Measurements from ENCODE around the gene SLCO2A1. TPM values are rescaled to one million over a fixed set of nuclear protein-coding genes. Genes with fewer than 3 reads are reported as not detected.

SLCO2A1 gene
- total and polyA plus RNA-seq, 3 donors from 2014 or later, result 2.2 to 5.3 (median 2.5) TPM

- H3K4me1 ChIP-seq, result no peaks in the 10 kb centered on the region
- no peak overlapping the region for H3K4me3 ChIP-seq
- no peaks in the 10 kb centered on the region for H3K27me3 ChIP-seq
- DNase-seq, result no peak
- no peaks in the 10 kb centered on the region for H3K36me3 ChIP-seq (ENCODE audit: low read depth, missing control alignments)
- intact Hi-C loops (cut with DNase I; ENCODE audit: low total_unique reads), result no loop called here
- no peak for TF ChIP-seq POLR2A (IDR thresholded peaks at IDR 0.05)
- no peak for TF ChIP-seq CTCF (IDR thresholded peaks at IDR 0.05)
- H3K27ac ChIP-seq, result no peak overlapping the region
- no peaks in the 10 kb centered on the region for H3K9me3 ChIP-seq
These were observed 14.7 kb upstream of the SLCO2A1 start for GRCh38 chr3:134044459-134044858.

GRCh38 chr3:134040066-134040465 is 10.3 kb upstream of the SLCO2A1 start:
- H3K27me3 ChIP-seq, result no peaks in the 10 kb centered on the region
- 89% methylated on average over 4 of the region's 4 CpGs for WGBS, 2 donors
- DNase-seq, result no peak

GRCh38 chr3:134039161-134039862 is 9.6 kb upstream of the SLCO2A1 start:
- Histone ChIP-seq H3K4me3 (no peak overlapping the region), H3K4me1 (no peaks in the 10 kb centered on the region), H3K36me3 (ENCODE audit: low read depth, missing control alignments) (no peaks in the 10 kb centered on the region), H3K27me3 (no peaks in the 10 kb centered on the region), H3K27ac (no peak overlapping the region), H3K9me3 (no peaks in the 10 kb centered on the region)
- WGBS, 2 donors, result 79 to 84% methylated on average over 7 to 8 of the region's 8 CpGs
- no peak for TF ChIP-seq CTCF (IDR thresholded peaks at IDR 0.05)
- no peak for TF ChIP-seq POLR2A (IDR thresholded peaks at IDR 0.05)
- DNase-seq, result no peak
- intact Hi-C loops (cut with DNase I; ENCODE audit: low total_unique reads), result no loop called here

More at GRCh38 chr3:134040066-134040465, 10.3 kb upstream of the SLCO2A1 start:
- Histone ChIP-seq H3K4me1 (no peaks in the 10 kb centered on the region), H3K27ac (no peak overlapping the region), H3K4me3 (no peak overlapping the region), H3K36me3 (ENCODE audit: low read depth, missing control alignments) (no peaks in the 10 kb centered on the region), H3K9me3 (no peaks in the 10 kb centered on the region)
- TF ChIP-seq CTCF (IDR thresholded peaks at IDR 0.05) (no peak), POLR2A (IDR thresholded peaks at IDR 0.05) (no peak)
- intact Hi-C loops (cut with DNase I; ENCODE audit: low total_unique reads), result no loop called here

GRCh38 chr3:134038716-134039115 is 9.0 kb upstream of the SLCO2A1 start:
- no peaks in the 10 kb centered on the region for H3K4me1 ChIP-seq
- H3K36me3 ChIP-seq (ENCODE audit: low read depth, missing control alignments), result no peaks in the 10 kb centered on the region
- no peaks in the 10 kb centered on the region for H3K27me3 ChIP-seq
- DNase-seq, result no peak
- intact Hi-C loops (cut with DNase I; ENCODE audit: low total_unique reads), result no loop called here
- no peak overlapping the region for H3K27ac ChIP-seq
- H3K9me3 ChIP-seq, result no peaks in the 10 kb centered on the region
- WGBS, 2 donors, result 92 to 100% methylated on average over 5 to 8 of the region's 8 CpGs
- H3K4me3 ChIP-seq, result no peak overlapping the region
- TF ChIP-seq CTCF (IDR thresholded peaks at IDR 0.05), result no peak
- TF ChIP-seq POLR2A (IDR thresholded peaks at IDR 0.05), result no peak

GRCh38 chr3:134038071-134038491 is 8.4 kb upstream of the SLCO2A1 start:
- no peak overlapping the region for H3K27ac ChIP-seq
- no peaks in the 10 kb centered on the region for H3K27me3 ChIP-seq
- H3K4me1 ChIP-seq, result no peaks in the 10 kb centered on the region
- no peak overlapping the region for H3K4me3 ChIP-seq
- no peaks in the 10 kb centered on the region for H3K9me3 ChIP-seq
- 73 to 84% methylated on average over 2 to 10 of the region's 10 CpGs for WGBS, 2 donors
- TF ChIP-seq CTCF (IDR thresholded peaks at IDR 0.05) (no peak), POLR2A (IDR thresholded peaks at IDR 0.05) (no peak)
- no peak for DNase-seq
- no peaks in the 10 kb centered on the region for H3K36me3 ChIP-seq (ENCODE audit: low read depth, missing control alignments)
- intact Hi-C loops (cut with DNase I; ENCODE audit: low total_unique reads), result no loop called here

Data from testis (tissue), 3 donors.